Central memory CD4-positive, alpha-beta T cell (primary cell): Measurements from ENCODE around the gene ZNF699.
A peak's percentile ranks its signal among the peaks of the same experiment; 100 is the strongest.
"Not testable (repeated sequence)": the region's sequence is repeated elsewhere in the genome, so short reads cannot be mapped to it uniquely, and the experiment has no call there.

Source experiments
- DNase-seq: peaks from one replicate; pipeline ENCODE4 v3.0.0; 2022
- total RNA-seq, 3 experiments: gene quantifications; one replicate each; lab custom pipeline; 2026; lab: John Stamatoyannopoulos, UW

The ZNF699 gene
- 12.6 to 49.8 (median 20.8) reads per million in 3 experiments for total RNA-seq

DNA sequence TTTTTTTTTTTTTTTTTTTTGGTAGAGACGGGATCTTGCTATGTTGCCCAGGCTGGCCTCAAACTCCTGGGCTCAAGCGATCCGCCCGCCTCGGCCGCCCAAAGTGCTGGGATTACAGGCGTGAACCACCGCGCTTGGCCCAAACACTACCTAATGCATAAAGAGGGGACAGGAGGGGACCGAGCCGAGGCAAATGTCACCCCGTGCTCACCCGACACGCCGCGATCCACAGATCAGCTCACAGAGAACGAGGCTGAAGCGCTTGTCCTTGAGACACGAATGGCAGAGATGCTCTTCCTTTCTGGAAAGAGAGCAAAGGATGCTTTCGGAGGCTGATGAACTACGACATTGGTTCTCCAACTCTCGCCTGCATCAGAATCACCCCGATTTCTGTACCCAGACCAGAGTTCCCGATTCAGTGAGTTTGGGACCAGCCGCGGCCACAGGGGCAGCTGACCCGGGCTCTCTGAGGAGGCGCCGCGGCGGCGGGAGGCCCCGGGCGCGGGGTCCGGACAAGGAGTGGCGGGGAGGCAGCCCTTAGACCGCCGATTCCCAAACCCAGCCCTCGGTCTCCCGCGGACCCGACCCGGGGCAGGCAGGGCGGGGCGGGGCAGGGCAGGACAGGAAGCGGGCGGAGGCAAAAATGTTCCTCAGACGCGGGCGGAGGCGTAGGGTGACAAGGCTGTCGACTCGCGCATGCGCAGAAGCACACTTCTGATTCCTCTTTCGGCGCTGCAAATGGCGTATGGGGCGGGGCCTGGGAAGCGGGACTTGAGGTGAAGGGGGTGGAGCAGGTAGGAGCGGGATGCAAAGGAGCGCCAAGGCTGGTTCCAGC, at the start of gene ZNF699:
Gene ZNF699, minus strand, starts transcription at position 700 of the 835 bp plus-strand sequence. CDS start 4,719 bp downstream, outside the sequence.
- peak; percentile 97 for DNase-seq

DNA sequence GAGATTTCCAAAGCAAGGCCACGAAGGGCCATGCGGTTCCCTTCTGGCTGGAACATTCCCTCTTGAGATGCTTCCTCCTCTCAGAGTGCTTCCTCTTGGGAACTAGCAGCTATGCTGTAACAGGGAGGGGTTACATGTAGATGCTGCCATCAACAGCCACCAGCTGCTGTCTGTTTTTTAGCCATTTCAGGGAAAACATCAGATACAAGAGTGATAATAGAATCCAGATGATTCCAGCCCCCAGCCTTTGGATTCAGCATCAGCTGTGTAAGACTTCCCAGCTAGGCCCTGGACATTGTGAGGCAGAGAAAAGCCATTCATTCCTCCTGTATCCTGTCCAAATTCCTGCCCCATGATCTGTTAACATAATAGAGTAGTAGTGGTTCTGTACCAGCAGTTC, 45.0 kb upstream of the ZNF699 start:
- no peak for DNase-seq

DNA sequence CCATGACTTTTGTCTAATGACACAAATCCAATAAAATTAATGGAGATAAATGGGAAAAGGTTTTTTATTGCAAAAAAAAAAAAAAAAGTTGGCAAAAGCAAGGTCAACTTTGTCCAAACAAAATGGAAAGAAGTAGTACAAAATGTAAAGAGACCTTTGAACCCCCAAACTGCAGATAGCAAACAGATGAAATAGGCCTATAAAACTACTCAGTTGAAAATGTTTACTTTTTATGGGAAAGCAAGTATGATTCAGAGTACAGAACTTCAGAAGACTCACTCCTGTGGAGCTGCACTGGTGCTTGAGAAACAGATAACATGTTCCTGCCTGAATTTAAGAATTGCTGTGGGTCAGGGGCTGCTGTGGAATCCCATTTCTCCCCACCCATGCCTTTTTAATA, 43.4 kb upstream of the ZNF699 start:
- DNase-seq = no peak

DNA sequence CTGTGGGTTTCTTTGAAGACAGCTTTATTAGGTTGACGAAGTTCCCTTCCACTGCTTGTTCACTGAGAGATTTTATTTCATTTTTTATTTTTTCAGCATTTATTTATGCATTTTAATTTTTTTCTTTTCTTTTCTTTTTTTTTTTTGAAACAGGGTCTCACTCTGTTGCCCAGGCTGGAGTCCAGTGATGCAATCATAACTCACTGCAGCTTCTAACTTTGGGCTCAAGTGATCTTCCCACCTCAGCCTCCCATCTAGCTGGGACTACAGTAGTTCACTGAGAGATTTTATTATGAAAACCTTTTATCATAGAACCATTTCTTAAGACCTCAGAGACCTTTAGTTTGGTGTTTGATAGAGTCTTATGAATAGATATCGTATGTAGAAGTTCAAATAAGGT, 42.9 kb upstream of the ZNF699 start:
- no peak for DNase-seq

DNA sequence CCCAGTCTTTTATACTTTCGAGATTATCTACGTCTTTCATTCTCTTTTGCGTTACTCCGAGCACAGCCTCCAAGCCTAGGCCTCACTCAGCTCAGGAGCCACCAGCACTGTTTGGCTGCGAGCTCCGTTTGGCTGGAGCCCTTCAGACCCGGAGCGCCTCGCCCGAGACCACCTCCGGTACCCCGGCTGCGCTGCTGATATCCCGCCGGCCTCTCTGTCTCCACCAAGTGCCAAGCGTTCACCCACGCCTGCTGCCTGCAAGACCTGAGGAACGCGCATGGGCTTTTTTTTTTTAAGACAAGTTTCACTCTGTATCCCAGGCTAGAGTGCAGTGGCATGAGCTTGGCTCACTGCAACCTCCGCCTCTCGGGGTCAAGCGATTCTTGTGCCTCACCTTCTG, 39.0 kb upstream of the ZNF699 start:
- DNase-seq = no peak

DNA sequence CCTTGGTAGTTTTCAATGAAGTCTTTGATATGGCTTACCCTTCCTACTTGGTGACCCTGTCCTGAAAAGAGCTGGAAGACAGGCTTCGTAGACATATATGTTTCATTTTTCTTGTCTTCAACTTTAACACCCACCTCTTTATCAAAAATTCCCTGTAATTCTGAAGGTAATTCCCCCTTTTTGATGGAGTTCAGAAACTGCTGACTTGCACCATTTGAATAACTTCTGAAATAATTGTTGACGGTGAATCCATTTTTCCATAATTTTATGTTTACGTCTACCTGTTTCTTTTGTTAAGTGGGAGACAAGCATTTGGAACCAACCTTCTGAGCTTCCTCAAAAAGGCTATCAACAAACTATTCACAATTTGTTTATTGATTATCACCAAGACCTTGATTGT, 38.6 kb upstream of the ZNF699 start:
- no peak for DNase-seq

DNA sequence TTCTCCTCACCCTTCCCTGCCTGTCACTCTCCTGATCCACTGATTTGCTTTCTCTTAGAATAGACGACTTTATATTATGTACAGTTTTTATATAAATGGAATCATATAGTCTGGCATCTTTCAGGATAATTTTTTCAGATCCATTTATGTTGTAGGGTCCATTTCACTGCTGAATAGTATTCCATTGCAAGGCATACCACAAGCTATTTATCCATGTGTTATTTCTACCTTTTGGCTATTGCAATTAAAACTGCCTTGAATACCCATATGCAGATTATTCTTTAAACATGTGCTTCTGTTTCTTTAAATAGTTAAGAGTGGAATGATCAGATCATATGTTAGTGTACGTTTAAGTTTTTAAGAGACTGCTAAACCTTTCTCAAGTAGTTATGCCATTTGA, 35.4 kb upstream of the ZNF699 start:
- no peak for DNase-seq

DNA sequence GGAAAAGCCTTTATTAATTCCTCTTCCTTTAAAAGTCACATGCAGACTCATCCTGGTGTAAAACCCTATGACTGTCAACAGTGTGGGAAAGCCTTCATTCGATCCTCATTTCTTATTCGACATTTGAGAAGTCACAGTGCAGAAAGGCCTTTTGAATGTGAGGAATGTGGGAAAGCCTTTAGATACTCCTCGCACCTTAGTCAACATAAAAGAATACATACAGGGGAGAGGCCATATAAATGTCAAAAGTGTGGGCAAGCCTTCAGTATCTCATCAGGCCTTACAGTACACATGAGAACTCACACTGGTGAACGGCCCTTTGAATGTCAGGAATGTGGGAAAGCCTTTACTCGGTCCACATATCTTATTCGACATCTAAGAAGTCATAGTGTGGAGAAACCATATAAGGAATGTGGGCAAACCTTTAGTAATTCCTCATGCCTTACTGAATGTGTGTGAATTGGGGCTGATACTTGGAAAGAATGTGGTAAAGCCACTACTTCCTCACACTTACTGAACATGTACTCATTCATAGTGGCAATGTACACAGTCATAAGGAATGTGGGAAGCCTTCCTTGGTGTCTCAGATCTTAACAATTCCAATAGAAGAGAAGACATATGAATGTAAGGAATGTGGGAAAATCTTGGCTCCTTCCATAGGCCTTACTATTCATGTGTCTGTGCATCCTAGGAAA, 33.1 kb upstream of the ZNF699 start:
- DNase-seq = no peak

DNA sequence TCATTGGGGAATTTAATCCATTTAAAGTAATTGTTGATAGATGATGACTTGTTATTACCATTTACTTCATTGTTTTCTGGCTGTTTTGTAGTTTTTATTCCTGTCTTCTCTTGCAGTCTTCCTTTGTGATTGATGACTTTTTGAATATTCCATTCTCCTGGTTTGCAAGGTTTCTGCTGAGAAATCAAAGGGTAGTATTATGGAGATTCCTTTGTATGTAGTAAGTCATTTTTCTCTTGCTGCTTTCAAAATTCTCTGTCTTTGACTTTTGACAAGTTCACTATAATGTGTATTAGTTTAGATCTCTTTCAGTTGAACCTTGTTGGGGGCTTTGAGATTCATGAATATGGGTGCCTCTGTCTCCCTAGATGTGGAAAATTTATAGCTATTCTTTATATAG, 20.4 kb upstream of the ZNF699 start:
- no peak for DNase-seq

DNA sequence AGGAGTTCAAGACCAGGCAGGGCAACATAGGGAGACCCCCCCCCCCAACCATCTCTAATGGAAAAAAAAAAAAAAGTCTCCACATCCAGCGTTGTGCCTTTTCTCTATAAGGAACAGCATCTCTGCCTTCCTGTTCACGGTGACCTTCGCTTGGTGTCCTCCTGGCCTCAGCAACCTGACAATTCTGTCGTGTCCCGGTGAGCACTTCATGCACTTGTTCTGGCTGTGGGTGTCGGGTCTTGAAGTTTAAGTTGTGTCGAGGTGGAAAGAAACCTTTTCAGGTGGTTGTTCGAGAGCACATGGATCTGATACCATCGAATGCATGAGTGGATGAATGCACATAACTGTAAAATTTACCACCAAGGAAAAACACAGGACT, 14.9 kb upstream of the ZNF699 start:
- DNase-seq = no peak

DNA sequence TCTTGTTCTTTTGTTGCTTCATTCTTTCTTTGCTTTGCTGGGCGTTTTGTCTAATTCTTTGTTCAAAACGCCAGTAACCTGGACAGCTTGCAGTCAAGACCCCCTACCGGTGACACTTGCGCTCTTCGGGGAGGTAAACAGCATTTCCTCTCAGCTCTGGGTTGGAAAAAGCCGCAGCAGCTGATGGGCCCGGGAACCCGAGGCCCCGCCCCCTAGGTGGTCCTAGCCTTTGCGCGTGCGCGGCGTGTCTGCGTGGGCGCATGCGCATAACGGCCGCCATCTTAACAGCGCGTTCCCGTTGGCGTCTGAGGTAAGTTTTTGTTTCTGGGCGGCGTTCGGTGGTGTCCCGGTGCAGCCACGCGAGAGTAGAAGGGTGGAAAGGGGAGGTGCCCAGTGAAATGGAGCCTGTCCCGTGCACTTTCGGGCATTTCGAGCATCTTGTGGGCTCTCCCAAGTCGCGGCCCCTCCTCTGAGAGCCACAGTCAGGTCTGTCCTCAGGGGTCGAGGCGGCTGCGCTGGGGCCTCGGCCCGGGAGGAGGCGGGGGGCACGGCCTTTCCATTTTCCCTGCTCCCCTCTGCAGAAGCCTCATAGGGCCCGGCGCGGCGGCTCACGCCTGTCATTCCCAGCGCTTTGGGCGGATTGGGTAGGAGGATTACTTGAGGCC, 14.4 kb upstream of the ZNF699 start, which contains the start of gene ZNF559:
Gene ZNF559, plus strand, starts transcription at position 261 of the 665 bp plus-strand sequence. CDS start 14,371 bp downstream, outside the sequence.
- DNase-seq = peak; percentile 96

DNA sequence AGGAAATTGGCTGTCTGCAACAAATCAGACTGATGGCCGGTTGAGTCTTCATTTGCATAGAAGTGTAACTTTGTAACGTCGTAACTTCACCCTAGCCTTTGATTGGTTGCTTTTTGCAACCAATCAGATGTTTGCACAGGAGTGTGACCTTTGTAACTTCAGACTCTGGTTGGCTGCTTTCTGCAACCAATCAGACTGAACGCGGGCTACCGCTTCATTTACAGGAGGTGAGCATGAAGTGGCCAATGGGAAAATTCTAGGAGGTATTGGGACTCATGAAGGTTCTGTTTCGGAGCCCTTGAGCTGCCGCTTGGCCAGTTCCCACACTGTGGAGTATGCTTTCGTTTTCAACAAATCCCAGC, 13.9 kb upstream of the ZNF699 start:
- DNase-seq = no peak

DNA sequence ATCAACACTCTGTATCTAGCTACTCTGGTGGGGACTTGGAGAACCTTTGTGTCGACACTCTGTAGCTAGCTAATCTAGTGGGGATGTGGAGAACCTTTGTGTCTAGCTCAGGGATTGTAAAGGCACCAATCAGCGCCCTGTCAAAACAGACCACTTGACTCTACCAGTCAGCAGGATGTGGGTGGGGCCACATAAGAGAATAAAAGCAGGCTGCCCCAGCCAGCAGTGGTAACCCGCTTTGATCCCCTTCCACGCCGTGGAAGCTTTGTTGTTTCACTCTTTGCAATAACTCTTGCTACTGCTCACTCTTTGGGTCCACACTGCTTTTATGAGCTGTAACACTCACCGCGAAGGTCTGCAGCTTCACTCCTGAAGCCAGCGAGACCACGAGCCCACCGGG, 12.6 kb upstream of the ZNF699 start:
- DNase-seq = not testable (repeated sequence)

DNA sequence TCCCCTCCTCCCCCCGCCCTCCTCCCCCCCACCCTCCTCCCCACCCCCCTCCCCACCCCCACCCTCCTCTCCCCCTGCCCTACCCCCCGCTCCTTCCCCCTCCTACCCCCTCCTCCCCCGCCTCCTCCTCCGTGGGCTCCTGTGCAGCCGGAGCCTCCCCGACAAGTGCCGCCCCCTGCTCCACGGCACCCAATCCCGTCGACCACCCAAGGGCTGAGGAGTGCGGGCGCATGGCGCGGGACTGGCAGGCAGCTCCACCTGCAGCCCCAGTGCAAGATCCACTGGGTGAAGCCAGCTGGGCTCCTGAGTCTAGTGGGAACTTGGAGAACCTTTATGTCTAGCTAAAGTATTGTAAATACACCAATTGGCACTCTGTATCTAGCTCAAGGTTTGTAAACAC, 12.1 kb upstream of the ZNF699 start:
- not testable (repeated sequence) for DNase-seq

DNA sequence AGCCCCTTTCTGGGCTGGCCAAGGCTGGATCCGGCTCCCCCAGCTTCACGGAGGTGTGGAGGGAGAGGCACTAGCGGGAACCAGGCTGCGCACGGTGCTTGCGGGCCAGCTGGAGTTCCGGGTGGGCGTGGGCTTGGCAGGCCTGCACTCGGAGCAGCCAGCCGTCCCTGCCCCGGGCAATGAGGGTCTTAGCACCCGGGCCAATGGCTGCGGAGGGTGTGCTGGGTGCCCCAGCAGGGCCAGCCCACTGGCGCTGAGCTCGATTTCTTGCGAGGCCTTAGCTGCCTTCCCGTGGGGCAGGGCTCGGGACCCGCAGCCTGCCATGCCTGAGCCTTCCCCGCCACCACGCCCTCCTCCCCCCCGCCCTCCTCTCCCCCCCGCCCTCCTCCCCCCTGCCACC, 11.7 kb upstream of the ZNF699 start:
- DNase-seq = no peak

DNA sequence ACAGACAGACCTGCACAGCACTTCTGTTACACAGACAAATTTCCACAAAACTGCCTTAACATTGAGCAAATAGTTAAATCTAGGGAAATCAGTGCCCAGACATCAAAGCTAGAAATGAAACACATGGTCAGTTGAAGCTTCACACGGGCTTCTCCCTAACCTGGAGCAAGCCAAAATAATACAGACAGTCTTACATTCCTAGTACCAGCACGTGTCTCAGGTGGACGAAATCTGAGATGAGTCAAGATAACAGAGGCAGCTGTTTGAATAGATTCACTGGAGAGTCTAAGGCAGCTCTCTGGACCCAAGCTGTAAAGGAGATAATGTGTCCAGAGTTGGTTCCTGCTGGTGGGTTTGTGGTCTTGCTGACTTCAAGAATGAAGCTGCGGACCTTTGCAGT, 4.1 kb upstream of the ZNF699 start:
- DNase-seq = no peak

DNA sequence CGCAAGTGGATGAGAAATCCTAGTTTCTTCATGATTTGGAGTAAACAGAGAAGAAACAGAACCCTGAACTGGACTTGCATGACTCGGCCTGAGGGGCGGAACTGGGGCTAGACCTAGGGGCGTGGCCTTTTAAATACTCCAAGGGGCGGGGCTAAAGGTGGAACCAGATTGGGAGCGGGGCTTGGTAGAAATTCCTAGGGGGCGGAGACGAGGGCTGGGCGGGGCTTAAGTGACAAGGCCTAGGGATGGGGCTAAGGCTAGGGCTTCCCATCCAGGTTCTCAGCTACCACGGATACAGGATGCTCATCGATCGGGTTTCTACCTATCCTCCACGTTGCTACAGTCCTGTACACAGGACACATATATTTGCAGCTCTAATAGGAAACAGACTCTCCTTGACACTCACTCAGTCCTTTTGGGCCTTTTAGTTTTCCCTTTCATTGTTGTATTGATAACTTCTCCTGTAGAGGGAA, 372 bp upstream of the ZNF699 start:
- no peak for DNase-seq

DNA sequence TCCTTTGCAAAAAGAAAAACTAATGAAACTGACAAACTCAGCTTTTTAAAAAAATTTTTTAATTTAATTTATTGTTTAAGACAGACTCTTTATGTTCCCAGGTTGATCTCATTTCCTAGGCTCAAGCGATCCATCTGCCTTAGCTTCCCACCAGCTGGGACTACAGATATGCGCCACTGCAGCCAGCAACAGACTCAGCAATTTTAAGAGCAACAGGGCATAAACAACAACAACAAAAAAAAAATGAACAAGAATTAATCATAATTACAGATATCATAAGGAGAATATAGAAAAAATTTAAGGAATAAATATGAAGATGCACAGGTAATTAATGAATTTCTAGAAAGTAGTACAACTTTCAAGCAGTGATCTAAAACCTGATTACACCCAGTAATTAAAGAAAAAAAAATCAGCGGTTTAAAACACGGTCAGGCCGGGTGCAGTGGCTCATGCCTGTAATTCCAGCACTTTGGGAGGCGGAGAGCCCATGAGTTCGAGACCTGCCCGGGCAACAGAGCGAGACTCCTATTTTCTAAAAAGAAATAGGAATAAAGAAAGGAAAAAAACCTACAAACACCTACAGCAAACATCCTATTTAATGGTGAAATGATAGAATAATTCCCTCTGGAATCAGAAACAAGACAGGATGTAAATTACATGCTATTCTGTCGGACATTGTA, 1.4 kb downstream of the ZNF699 start:
- DNase-seq = no peak

DNA sequence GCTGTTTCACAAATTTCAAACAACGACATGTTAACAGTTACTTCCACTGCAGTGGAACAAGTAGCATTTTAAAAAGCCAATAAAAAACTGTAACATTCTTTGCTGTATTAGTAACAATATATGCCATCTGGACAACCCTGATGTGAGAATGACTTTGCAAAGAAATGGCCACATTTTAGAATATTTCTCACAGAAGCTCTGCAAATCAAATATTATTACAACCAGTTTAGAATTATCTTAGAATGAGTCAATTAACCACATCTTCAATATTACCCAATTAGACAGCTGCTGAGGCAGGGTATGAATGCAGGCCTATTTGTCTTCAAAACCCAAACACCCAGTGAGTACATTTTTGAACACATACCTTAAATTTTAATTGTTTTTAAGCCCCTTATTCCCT, 3.2 kb downstream of the ZNF699 start:
- no peak for DNase-seq

DNA sequence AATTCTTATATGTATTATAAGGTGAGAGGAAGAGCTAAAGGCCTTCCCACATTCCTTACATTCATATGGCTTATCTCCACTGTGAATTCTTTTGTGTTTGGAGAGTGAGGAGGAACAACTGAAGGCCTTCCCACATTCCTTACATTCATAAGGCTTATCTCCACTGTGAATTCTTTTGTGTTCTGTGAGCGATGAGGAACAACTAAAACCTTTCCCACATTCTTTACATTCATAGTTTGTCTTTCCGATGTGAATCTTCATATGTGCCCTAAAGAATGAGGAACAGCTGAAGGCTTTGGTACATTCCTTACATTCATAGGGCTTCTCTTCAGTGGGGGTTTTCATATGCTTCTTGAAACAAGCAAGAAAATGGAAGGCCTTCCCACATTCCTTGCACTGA, 13.3 kb downstream of the ZNF699 start:
- no peak for DNase-seq

DNA sequence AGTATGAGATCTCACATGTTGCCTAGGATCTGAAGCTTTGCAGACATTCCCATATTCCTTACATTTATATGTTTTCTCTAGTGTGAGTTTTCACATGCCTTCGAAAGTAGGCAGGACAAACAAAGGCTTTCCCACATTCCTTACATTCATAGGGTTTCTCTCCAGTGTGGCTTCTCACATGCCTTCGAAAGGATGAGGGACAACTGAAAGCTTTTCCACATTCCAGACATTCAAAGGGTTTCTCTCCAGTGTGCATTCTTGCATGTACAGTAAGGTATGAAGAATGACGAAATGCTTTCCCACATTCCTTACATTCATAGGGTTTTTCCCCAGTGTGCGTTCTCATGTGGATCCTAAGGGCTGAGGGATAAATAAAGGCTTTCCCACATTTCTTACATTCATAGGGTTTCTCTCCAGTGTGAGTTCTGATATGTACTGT, 14.2 kb downstream of the ZNF699 start:
- DNase-seq = no peak

DNA sequence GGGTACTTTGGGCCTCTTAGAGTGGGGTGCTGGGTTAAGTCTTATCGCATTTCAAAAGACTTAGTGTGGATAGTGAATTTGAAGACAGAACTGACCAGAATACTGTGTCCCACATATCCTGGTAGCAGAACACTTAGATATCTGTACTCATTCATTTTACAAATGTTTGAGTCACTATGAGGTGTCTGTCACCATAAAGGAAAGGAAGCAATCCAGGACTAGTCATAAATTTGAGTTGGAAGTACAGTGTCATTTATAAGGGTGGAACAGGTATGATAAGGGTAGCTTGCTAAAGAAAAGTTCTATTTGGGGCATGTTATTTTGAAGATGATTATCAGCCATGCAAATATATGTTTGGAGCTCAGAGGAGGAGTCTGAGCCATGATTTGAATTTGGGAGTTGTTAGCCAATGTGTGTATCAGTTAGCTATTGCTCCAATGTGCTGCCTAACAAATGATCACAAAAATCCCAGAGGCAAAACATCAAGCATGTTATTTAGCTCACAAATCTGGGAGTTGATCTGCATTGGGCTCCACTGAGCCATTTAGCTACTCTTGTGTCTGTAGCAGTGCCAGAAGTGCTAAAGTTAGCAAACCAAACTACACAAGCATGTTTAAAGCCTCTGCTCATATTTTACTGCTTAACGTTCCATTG, 20.3 kb downstream of the ZNF699 start:
- no peak for DNase-seq
